ENCODE data around the gene SNRNP25.
"Not testable (repeated sequence)": the region's sequence is repeated elsewhere in the genome, so short reads cannot be mapped to it uniquely, and the experiment has no call there.

The SNRNP25 gene

DNA sequence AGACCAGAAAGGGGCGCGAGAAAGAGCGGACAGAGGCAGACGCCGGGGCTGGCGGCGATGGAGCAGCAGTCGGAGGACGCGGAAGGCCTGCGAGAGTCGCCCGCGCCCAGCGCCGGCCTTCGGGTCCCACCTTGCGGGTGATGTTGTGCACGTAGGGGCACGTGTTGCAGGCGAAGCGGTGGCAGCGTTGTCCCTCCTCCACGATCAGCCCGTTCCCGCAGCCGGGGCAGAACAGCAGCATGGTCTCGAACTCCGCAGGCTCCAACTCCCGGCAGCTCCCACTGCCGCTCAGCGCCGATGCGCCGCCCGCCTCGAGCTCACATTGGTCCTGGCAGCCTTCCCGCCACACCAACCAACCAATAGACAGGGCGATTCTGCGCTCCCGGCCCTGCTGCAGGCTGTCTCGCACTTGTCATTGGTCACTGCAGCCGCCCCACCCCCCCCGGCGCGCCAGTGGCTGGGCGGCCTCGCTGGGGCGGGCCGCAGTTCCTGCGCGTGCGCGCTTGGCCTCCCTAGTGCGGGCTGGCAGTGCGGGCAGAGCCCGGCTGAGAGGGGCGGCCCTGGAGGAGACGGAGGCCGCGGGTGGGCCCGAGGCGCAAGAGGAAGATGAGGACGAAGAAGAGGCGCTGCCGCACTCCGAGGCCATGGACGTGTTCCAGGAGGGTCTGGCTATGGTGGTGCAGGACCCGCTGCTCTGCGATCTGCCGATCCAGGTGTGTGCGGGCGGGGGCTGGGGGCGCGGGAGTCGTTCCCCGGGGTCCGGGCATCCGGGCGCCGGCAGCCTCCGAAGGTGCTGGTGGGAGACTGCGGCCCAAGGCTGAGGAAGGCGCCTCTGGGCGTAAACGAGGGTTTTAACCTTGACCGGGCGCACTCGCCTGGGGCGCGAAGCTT, at the start of gene SNRNP25, which contains the start of gene POLR3K:
TSS of gene SNRNP25 (plus strand) at position 483 of the 891 bp plus-strand sequence. CDS start at position 672, 189 bp downstream.
TSS of gene POLR3K (minus strand) at position 263 of the 891 bp plus-strand sequence. CDS start at position 241, 22 bp downstream.
- peak; percentile 98 for DNase-seq

DNA sequence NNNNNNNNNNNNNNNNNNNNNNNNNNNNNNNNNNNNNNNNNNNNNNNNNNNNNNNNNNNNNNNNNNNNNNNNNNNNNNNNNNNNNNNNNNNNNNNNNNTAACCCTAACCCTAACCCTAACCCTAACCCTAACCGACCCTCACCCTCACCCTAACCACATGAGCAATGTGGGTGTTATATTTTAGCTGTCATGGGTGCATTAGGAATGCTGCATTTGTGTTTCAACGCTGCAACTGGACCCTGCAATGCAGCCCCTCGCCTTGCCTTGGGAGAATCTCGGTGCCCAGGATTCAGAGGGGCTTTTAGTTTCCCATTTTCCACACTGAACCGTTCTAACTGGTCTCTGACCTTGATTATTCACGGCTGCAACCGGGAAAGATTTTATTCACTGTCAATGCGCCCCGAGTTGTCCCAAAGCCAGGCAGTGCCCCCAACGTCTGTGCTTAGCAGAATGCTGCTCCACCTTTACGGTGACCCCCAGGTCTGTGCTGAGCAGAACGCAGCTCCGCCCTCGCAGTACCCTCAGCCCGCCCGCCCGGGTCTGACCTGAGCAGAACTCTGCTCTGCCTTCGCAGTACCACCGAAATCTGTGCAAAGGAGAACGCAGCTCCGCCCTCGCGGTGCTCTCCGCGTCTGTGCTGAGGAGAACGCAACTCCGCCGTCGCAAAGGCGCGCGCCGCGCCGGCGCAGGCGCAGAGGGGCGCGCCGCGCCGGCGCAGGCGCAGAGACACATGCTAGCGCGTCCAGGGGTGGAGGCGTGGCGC, 43.5 kb upstream of the SNRNP25 start:
- DNase-seq = no peak

DNA sequence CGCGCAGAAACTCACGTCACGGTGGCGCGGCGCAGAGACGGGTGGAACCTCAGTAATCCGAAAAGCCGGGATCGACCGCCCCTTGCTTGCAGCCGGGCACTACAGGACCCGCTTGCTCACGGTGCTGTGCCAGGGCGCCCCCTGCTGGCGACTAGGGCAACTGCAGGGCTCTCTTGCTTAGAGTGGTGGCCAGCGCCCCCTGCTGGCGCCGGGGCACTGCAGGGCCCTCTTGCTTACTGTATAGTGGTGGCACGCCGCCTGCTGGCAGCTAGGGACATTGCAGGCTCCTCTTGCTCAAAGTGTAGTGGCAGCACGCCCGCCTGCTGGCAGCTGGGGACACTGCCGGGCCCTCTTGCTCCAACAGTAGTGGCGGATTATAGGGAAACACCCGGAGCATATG, 42.9 kb upstream of the SNRNP25 start:
- peak; percentile 94 to 95 for DNase-seq

DNA sequence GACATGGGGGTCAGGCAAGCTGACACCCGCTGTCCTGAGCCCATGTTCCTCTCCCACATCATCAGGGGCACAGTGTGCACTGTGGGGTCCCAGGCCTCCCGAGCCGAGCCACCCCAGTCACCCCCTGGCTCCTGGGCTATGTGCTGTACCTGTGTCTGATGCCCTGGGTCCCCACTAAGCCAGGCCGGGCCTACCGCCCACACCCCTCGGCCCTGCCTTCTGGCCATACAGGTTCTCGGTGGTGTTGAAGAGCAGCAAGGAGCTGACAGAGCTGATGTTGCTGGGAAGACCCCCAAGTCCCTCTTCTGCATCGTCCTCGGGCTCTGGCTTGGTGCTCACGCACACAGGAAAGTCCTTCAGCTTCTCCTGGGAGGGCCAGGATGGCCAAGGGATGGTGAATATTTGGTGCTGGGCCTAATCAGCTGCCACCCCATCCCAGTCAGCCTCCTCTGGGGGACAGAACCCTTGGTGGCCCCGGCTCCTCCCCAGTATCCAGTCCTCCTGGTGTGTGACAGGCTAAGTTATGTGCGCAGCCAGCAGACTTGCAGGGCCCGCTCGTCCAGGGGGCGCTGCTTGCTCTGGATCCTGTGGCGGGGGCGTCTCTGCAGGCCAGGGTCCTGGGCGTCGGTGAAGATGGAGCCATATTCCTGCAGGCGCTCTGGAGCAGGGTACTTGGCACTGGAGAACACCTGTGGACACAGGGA, 36.4 kb upstream of the SNRNP25 start:
- not testable (repeated sequence) for DNase-seq

DNA sequence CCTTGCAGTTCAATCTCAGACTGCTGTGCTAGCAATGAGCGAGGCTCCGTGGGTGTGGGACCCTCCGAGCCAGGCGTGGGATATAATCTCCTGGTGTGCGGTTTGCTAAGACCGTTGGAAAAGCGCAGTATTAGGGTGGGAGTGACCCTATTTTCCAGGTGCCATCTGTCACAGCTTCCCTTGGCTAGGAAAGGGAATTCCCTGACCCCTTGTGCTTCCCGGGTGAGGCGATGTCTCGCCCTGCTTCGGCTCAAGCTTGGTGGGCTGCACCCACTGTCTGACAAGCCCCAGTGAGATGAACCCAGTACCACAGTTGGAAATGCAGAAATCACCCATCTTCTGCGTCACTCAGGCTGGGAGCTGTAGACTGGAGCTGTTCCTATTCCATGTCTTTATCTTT, 32.7 kb upstream of the SNRNP25 start:
- DNase-seq = not testable (repeated sequence)

DNA sequence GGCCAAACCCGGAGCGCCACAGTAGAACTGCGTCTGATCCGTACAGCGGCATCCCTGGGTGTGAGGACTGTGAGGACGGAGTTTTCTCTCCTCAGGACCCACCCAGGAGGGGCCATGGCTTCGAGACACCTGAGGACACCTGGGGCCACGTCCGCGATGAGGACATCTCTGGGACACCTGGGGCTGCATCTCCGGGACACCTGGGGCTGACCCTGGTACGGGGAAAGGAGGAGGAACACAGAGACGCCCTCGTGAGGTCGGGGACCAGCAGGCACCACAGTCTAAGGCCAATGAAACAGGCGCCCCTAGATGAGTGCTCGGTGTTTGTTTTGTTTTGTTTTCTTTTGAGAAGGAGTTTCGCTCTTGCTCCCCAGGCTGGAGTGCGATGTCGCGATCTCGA, 29.5 kb upstream of the SNRNP25 start:
- not testable (repeated sequence) for DNase-seq

DNA sequence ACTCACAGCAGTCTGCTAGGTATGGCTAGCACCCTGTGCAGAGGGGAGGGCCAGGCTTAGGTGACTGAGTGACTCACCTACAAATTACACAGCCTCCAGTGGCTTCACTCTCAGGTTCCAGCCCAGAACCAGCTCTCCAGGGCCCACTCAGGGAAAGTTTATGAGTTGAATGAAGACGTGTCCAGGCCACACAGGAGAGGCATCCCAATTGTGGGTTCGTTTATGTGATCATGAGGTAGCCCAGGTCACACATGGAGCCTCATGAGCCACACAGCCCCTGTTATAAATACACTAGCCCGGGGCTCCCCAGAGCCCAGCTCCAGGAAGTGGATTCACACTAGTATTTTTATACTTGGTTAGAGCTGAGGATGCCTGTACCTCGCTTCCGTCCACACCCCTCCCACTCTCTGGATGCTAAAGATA, 27.7 kb upstream of the SNRNP25 start:
- DNase-seq = not testable (repeated sequence)

DNA sequence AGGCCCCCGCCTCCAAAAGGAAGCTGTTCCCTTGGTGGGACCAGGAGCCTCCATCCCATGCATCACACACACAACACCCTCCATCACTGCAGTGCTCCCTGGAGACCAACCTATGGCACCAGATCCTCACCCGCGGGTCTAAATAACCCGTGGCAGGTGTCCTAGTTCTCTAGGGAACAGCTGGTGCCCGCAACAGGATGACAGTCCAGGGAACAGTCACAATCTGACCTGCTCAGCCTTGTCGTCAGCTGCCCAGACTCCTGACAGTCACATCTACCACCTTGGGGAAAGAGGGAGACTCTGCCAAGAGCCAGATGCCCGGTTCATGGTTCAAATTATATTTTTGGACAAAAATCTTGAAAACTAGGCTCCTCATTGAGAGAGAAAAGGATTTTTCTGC, 23.0 kb upstream of the SNRNP25 start:
- not testable (repeated sequence) for DNase-seq

DNA sequence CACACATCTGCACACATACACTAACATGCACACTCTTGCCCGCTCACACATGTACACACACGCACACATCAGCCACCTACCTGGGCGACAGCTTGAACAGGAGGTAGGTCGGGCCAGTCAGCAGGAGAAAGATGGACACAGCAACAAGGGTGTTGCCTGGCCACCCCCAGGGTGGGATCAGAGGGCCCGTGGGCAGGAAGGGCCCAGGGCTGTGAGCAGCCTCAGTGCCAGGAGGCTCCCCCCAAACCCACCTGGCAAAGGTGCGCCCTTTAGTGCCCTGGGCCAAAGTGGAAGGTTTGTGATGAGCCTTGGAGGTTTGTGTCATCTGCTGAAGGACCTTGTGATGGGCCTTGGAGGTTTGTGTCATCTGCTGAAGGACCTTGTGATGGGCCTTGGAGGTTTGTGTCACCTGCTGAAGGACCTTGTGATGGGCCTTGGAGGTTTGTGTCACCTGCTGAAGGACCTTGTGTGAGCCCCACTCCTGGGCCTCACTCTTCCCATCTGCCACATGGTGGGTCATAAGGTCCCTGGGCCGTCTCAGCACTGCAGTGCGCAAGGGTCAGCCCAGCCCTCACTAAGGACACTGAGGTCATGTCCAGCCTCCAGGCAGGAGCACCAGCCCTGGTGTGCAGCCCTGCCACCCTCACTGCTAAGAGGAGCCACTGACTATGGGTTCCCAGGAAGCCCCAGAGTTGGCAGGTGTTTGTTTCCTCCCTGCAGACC, 20.3 kb upstream of the SNRNP25 start:
- not testable (repeated sequence) for DNase-seq

DNA sequence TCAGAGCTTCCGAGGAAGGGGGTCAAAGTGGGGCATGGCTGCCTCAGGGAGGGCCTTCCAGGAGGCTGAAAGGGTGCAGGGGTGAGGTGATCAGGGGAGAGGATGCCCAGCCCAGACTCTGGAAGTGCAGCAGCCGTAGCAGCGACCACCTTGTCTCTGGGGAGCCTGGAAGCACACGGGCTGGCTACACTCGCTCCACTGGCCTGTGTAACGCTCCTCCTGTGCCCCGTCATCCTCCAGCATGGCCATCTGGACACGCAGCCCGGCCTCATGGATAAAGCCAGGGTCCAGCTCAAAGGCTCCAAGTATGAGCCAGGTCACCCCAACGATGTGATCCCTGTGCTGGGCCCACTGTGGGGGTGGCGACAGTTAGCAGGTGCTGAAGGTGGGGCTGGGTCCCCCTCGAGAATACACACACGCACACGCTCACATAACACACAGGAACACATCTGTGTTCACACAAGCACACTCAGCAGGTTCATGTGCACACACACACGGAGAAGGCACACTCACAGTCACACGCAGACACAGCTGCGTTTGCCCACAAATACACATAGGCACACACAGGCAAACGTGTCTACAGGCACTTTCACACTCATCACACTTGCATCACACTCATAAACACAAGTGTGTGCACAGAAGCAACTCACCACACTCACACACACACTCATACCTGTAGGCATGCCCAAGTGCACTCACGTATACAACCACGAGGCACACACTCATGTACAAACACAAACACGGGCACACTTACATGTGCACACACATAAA, 19.6 kb upstream of the SNRNP25 start:
- DNase-seq = no peak

DNA sequence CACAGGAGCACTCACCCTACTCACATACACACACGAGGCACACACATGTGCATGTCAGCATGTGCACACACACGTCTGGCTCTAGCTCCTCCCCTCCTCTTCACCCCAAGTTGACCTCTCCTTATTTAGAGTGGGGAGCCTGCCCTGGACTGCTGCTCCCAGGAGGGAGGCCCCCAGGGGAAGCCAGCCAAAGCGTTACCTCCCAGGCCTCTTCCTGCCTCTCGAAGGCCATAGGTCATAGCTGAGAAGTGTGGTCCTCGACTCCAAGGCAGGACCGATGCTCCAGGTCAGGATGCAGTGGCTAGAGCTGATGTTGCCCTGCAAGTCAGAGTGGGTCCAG, 19.0 kb upstream of the SNRNP25 start:
- DNase-seq = no peak

DNA sequence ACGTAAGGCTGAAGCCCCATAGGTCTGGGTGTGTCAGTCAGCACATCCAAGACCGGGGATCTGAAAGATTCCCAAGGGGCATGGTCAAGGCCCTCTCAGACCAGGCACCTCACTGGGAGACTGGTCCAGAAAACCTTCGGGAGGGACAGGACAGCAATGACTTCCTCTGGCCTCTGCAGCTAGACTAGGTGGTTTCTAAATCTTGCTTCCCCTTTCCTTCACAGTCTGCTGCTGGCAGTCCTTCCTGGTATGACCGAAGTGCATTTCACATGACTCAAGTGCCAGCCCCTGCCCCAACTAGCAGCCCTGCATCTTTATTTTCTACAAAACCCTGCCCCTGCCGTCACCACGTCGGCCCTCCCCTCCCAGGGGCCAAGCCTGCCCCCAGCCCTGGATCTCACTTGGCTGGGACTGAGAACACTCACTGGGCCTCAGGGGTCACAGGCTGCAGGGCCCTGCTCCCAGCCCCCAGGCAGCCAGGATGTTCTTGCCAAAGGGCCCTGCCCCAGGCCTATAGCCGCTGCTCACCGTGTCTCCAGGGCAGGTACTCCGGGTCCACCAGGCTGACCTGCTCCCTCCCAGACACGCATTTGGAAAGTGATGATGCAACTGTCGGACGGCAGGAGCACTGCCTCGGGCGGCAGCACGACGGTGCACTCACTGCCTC, 18.5 kb upstream of the SNRNP25 start:
- DNase-seq = peak in 1 of 2 donors; percentile 54

DNA sequence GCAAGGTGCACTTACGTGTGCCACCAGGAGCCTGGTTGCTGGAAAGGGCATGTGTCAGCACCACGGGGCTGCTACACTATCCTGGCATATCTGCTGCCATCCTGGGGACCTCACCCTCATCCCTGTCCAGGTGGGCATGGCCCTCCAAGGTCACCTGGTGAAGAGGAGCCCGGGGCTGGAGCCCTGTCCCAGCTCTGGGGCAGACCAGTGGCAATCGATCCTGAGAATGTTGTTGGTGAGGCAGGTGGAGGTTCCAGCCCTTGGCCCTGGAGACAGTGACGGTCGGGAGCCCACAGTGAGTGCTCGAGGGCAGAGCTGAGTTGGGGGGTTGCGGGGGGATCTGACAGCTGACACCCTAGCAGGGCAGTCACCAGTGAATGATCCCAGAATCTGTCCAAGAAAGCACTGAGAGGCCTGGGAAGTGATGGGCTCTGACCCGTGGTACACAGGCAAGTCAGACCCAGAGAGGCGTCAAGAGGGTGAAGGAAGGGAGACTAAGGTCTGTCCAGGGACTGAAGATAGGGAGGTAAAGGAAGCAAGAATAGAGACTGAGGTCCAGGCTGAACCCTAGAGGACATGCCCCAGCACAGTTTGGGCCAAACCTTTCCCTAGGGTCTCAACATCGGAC, 17.8 kb upstream of the SNRNP25 start:
- DNase-seq = no peak

DNA sequence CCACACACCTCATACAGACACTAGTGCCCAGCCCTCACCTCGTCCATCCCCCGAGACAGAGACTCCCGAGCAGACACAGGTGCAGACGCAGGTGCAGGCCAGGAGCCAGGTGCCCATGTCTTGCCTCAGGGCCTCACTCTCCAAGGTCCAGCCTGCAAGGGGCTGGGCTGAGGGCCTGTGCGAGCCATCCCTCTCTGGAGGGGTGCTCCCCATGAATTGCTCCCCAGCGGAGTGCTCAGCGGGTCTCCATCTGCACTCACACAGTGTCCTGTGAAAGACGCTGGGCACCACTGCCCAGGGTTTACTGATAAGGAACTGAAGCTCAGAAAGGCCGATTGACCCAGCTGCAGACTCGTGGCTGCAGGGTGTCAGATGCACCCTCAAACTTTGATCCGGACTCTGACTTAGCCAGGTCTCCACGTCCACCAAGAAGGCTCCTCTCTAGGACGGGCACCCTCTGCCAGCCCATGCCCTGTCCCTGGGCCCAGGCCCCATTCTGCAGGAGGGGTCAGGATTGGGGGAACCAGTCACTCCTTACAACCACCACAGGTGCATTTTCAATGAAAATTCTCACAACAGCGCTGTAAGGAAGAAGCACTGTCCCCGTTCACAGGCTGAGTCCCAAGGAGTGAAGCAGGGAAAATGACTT, 17.2 kb upstream of the SNRNP25 start:
- DNase-seq = no peak

DNA sequence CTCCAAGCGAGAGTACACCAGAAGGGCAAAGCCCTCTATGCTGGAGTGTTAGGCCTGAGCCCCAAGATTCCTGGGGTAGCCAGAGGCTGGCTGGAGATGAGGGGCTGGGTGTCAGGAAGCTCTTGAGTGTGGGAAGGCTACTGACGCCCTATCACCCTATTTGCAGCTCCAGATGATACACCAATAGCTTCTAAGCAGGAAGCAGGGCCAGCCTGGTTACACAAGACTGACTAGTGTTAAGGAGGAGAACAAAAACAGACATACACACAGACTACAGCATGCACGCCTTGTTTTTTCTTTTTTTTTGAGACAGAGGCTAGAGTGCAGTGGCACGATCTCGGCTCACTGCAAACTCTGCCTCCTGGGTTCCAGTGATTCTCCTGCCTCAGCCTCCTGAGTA, 16.1 kb upstream of the SNRNP25 start:
- DNase-seq = no peak

DNA sequence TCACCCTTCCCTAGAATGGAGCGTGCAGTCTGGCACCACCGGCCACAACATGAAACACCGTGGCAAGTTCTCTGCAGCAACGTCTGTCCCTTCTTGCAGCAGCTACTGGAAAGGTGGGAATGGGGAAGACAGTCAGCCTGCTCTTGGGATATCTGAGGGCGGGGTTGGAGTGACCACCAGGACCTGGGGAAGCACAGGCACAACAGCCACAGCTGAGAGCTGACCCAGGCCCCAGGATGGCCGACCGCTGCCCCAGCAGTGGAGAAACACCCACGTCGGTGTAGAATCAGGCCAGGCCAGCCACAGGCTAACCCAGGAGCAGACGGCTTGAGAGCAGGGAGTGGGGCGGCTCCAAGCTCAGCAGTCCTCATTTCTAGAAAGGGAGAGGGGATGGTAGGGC, 15.4 kb upstream of the SNRNP25 start:
- DNase-seq = not testable (repeated sequence)

DNA sequence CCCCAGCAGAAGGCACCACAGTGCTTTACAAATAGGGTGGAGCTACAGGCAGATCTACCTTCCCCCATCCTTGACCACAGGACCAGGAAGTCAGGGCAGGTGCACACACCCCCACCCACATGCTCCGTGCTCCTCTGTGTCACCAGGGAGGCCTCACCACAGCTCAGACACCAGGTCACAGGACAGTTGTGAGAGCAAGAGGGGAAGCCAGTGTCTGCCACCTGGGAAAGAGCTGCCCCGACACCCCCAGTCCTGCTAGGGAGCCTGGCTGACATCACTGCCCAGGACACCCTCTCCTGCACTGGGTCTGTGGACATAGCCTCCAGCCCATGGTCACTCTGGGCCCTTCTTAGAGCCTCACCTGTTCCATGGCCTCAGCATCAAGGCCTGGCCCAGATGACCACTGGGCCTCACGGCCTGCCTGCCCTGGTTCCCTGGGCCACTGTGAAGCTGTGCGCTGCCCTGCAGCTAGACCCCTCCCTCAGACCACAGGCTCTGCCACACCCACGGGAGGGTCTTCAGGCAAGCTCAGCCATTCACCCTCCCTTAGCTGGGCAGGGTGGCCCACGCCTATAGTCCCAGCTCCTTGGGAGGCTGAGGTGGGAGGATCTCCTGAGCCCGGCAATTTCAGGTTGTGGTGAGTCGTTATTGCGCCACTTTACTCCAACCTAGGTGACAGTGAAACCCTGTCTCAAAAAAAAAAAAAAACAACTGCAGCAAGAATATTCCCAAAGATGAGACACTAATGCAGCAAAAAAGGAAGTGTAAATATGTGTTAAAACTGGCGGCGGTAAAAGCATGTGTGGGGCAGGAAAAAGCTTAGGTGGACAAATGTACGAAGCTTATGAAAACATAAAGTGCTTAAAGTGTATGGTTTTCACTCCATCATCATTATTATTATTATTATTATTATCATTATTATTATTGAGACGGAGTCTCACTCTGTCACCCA, 14.4 kb upstream of the SNRNP25 start:
- DNase-seq = peak; percentile 66 to 81

DNA sequence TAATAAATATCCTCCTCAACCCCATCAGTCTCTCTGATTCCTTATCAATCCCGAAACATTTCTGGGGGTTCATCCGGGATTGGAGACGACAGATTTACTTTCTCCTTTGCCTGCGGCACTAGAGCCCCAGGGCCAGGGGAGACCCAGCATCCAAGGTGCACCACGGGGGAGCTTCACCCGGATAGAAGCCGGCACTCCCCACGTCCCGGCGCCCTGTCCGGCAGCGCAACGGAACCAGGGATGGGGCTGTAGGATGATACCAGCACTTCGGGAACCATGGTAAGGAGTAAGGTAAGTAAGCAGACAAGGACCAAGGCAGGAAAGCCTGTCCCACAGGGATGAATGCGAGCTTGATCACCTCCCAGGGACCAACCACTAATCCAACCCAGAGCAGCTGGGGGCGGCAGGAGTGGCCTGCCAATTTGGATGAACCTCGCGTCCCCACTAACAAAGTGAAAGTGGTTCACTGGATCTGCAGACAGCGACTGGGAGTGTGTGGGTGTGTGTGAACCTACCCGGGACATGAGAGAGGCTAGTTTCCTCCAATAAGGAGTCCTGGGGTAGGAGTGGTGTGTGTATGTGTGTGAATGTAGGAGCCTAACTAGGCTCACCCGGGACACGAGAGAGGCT, 12.1 kb upstream of the SNRNP25 start:
- DNase-seq = no peak
